ENCODE data around the gene TBC1D1.

TBC1D1 gene

DNA sequence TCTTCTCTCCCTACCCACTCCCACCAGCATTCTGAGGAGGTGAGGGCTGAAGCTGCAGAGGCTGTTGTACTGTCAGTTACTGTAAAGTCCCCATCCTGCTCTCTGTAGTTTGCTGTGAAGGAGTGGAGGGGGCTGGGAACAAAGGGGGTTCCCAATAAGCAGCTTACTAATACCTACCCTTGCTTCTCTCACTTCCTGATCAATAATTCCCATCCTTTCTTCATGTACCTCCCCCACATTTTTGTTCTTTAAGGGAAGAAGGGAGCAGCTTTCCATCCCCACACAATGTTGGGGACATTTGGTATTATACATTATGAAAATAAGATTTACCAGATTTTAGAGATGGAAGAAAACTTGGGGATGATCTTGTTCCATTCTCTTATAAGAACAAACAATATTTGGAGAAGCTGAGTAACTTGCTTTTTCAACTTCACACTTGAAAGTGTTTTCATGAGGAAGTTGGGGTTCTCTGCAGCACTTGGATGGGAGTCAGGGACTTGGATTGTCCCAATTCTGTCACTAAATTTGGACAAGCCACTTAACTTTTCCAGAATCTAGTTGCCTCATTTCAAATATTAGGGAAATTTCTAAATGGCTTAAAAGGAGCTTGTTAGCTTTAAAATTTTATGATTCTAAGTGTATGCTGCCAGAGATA, 5.4 kb downstream of the TBC1D1 start:
- DNase-seq (ENCODE audit: extremely low read depth, low read depth), result no peak
- H3K4me3 ChIP-seq (replicated peaks; ENCODE audit: low read depth, low read length), result no peak overlapping the region
- TF ChIP-seq, protein P1, sequence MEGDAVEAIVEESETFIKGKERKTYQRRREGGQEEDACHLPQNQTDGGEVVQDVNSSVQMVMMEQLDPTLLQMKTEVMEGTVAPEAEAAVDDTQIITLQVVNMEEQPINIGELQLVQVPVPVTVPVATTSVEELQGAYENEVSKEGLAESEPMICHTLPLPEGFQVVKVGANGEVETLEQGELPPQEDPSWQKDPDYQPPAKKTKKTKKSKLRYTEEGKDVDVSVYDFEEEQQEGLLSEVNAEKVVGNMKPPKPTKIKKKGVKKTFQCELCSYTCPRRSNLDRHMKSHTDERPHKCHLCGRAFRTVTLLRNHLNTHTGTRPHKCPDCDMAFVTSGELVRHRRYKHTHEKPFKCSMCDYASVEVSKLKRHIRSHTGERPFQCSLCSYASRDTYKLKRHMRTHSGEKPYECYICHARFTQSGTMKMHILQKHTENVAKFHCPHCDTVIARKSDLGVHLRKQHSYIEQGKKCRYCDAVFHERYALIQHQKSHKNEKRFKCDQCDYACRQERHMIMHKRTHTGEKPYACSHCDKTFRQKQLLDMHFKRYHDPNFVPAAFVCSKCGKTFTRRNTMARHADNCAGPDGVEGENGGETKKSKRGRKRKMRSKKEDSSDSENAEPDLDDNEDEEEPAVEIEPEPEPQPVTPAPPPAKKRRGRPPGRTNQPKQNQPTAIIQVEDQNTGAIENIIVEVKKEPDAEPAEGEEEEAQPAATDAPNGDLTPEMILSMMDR (IDR thresholded peaks at IDR 0.05; ENCODE audit: low read depth, low read length, missing control alignments), result no peak

DNA sequence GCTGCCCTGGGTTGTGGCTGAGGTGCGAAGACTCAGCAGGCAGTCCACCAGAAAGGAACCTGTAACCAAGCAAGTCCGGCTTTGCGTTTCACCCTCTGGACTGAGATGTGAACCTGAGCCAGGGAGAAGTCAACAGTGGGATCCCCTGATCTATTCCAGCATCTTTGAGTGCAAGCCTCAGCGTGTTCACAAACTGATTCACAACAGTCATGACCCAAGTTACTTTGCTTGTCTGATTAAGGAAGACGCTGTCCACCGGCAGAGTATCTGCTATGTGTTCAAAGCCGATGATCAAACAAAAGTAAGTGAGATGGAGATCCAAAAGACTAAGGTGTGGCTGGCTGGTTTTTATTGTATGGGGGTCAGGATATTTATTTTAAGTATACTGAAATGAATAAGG, 11.3 kb downstream of the TBC1D1 start:
- no peak for DNase-seq (ENCODE audit: extremely low read depth, low read depth)
- TF ChIP-seq, protein P1 (IDR thresholded peaks at IDR 0.05; ENCODE audit: low read depth, low read length, missing control alignments), result no peak
- H3K4me3 ChIP-seq (replicated peaks; ENCODE audit: low read depth, low read length), result no peak overlapping the region

DNA sequence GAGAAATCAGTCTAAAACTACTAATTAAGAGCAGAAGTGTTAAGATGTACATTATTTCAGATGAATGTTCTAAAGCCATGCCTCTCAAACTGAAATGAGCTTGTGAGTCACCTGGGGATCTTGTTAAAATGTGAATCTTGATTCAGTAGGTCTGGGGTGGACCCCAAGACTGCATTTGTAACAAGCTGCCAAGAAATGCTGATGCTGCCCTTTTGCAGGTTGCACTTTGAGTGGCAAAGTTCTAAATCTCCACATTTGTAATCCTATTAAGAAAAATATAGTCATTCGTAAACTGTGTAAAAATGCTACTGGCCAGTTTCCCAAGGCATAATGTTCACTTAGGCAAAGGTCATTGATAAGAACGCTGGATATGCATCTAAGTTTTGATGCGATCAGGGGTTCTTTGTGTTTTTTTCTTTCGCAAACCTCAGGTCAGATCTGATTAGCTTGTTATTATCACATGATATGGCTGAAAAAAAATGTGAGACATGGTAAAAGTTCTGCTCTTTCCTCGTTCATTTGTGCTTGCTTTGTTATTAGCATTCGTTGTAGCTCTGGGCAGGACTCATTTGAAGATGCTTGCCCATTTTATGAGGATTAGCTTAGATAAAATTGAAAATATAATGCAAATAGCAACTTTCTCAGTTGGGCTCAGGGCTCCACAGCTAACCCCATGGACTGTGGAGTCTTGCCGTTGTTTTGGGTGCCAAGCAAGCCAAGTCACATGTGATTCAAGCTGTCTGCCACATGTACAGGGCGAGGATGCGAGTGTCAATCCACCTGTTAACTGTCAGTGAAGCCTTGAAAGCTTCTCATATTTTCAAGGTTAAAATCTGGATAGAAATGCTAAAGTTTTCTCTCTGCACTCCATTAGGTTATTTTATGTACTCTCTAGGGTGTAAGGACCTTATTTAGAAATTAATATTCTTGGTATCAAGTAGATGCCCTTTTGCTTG, 12.1 kb downstream of the TBC1D1 start:
- no peak overlapping the region for H3K4me3 ChIP-seq (replicated peaks; ENCODE audit: low read depth, low read length)
- TF ChIP-seq, protein P1 (IDR thresholded peaks at IDR 0.05; ENCODE audit: low read depth, low read length, missing control alignments), result no peak

GRCh38 chr4:37903901-37904300, 13.0 kb downstream of the TBC1D1 start:
- DNase-seq (ENCODE audit: extremely low read depth, low read depth), result no peak
- H3K4me3 ChIP-seq (replicated peaks; ENCODE audit: low read depth, low read length), result no peak overlapping the region
- TF ChIP-seq, protein P1 (IDR thresholded peaks at IDR 0.05; ENCODE audit: low read depth, low read length, missing control alignments), result no peak

More for the DNA sequence above, 12.1 kb downstream of the TBC1D1 start:
- DNase-seq (ENCODE audit: extremely low read depth, low read depth), result no peak

DNA sequence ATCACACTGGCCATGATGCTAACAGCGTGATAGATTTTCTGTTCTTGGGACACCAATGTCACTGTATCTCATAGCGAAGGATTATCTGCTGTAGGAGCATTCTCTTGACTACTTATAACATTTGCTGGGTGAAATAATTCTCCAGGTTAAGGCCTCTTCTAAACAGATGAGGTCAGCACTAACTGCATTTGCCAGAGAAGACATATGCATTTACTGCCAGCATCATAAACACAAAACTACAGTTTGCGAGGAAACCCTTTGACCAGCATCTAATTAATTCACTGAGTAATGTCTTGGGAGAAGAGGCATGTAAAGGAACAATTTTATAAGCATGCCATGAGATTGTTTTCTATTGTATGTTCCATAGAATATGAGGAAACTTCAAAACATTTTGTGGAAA, 13.9 kb downstream of the TBC1D1 start:
- TF ChIP-seq, protein P1 (IDR thresholded peaks at IDR 0.05; ENCODE audit: low read depth, low read length, missing control alignments), result no peak
- no peak overlapping the region for H3K4me3 ChIP-seq (replicated peaks; ENCODE audit: low read depth, low read length)
- DNase-seq (ENCODE audit: extremely low read depth, low read depth), result no peak

GRCh38 chr4:37905533-37906169, 14.8 kb downstream of the TBC1D1 start:
- DNase-seq (ENCODE audit: extremely low read depth, low read depth), result no peak
- TF ChIP-seq, protein P1 (IDR thresholded peaks at IDR 0.05; ENCODE audit: low read depth, low read length, missing control alignments), result no peak
- H3K4me3 ChIP-seq (replicated peaks; ENCODE audit: low read depth, low read length), result no peak overlapping the region
